ENCODE results near the gene THYN1. TPM values are rescaled to one million over a fixed set of nuclear protein-coding genes. Genes with fewer than 3 reads are reported as not detected.

The THYN1 gene
- total and polyA plus RNA-seq, 2 donors (not counting 3 experiments of a cell fraction or from before 2014, with no cell fraction given) = 35.7 to 38.0 TPM

DNA sequence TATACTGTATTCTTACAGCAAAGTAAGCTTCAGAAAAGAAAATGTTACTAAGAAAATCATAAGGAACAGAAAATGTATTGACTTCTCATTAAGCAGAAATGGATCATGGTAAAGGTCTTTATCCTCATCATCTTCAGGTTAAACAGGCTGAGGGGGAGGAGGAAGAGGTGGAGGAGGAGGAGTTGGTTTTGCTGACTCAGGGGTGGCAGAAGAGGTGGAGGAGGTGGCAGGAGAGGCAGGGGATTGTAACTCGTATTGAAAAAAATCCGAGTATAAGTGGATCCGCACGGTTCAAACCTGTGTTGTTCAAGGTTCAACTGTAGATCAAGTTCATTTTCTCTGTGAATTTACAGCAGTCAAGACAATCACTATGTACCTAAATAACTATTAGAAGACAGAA, 36.0 kb upstream of the THYN1 start:
- intact Hi-C loops (cut with micrococcal nuclease) (no loop called here), dilution Hi-C loops (cut with MboI; ENCODE audit: extremely low pct_ligation_motif_present, low sequenced_read_pairs) (no loop called here)
- POLR2A ChIA-PET = no interaction called here
- H3K4me3 ChIP-seq (replicated peaks in 1 of 3; ENCODE audit: insufficient read depth in 1 of 3, low read depth in 1 of 3, low read length in 3 of 3) = no peak overlapping the region
- H2AFZ ChIP-seq (ENCODE audit: low read depth, low read length) = no peak overlapping the region
- H4K20me1 ChIP-seq (replicated peaks; ENCODE audit: control insufficient read depth, extremely low read depth, insufficient read depth, low read length) = no peaks in the 10 kb centered on the region
- H3K4me1 ChIP-seq (ENCODE audit: control insufficient read depth, extremely low read depth, insufficient read depth, low read length) = no peaks in the 10 kb centered on the region
- H3K27me3 ChIP-seq (ENCODE audit: control insufficient read depth in 2 of 2, insufficient read depth in 2 of 2, low read length in 2 of 2) = no peaks in the 10 kb centered on the region
- TF ChIP-seq POLR2A (IDR thresholded peaks at IDR 0.05; ENCODE audit: low read depth, low read length) = no peak
- TF ChIP-seq GATA2 (IDR thresholded peaks at IDR 0.05; ENCODE audit: insufficient read depth, insufficient read length, low read depth, low read length) = no peak
- TF ChIP-seq, protein P1, sequence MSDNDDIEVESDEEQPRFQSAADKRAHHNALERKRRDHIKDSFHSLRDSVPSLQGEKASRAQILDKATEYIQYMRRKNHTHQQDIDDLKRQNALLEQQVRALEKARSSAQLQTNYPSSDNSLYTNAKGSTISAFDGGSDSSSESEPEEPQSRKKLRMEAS (IDR thresholded peaks at IDR 0.05; ENCODE audit: insufficient read depth, insufficient read length) = no peak
- TF ChIP-seq JUN (IDR thresholded peaks at IDR 0.05; ENCODE audit: borderline replicate concordance, insufficient read depth, insufficient read length, low read depth) = no peak
- no peak for TF ChIP-seq EZH2 (IDR thresholded peaks at IDR 0.05; ENCODE audit: borderline replicate concordance, low read depth, low read length, severe bottlenecking)
- TF ChIP-seq FOS (IDR thresholded peaks at IDR 0.05; ENCODE audit: borderline replicate concordance, insufficient read depth, low read length) = no peak
- no peak for TF ChIP-seq CTCF (IDR thresholded peaks at IDR 0.05; ENCODE audit: extremely low read depth in 1 of 2, insufficient read depth in 1 of 2, low read depth in 1 of 2, low read length in 2 of 2)
- TF ChIP-seq POLR2AphosphoS5 (IDR thresholded peaks at IDR 0.05; ENCODE audit: insufficient read depth, low read depth, low read length) = no peak
- no peak for TF ChIP-seq MYC (IDR thresholded peaks at IDR 0.05; ENCODE audit: low read depth, low read length)
- no peak overlapping the region for H3K4me2 ChIP-seq (ENCODE audit: insufficient read depth, low read length)
- H3K27ac ChIP-seq (ENCODE audit: insufficient read depth, low read depth, low read length) = no peak overlapping the region
- FAIRE-seq (no peak), DNase-seq (ENCODE audit: low read depth, low spot score) (no peak)
- no peaks in the 10 kb centered on the region for H3K9me3 ChIP-seq (replicated peaks; ENCODE audit: control insufficient read depth, insufficient read depth, low read length)
- CTCF ChIA-PET = no interaction called here
- no peaks in the 10 kb centered on the region for H3K9me1 ChIP-seq (replicated peaks; ENCODE audit: control insufficient read depth, extremely low read depth, insufficient read depth, low read length)
- H3K79me2 ChIP-seq (ENCODE audit: control insufficient read depth, insufficient read depth, low read length) = no peaks in the 10 kb centered on the region
- BruUV-seq (replicated peaks) = no TSS peak
- H3K9ac ChIP-seq (replicated peaks; ENCODE audit: extremely low read depth, insufficient read depth, low read length) = no peak overlapping the region
- no peaks in the 10 kb centered on the region for H3K36me3 ChIP-seq (ENCODE audit: control insufficient read depth in 2 of 2, extremely low read depth in 1 of 2, insufficient read depth in 2 of 2, low read length in 2 of 2)

All from endothelial cell of umbilical vein (primary cell).